OCI-LY3 (cell line): ENCODE results near the gene GAPDH.

Source experiments
- CTCF ChIP-seq: fragments of 200-600, 300-600 bp; sonication (generic); IDR thresholded peaks from 2 replicates; pipeline ENCODE4 v1.5.1; 2014; ENCODE audit warnings: antibody characterized with exemption, low read length, low read depth
- EZH2phosphoT487 ChIP-seq: fragments of 200-600 bp; shearing (Covaris generic); IDR thresholded peaks from 2 replicates; pipeline ENCODE4 v1.6.1; 2018; ENCODE audit warnings: antibody characterized with exemption, mixed run types, low read depth

- no peak for TF ChIP-seq CTCF
- TF ChIP-seq EZH2phosphoT487 = no peak
These were observed 44.9 kb upstream of the GAPDH start for GRCh38 chr12:6489449-6489848.
